Measurements from ENCODE around the gene HAND2.
A peak's percentile ranks its signal among the peaks of the same experiment; 100 is the strongest.

HAND2 gene

DNA sequence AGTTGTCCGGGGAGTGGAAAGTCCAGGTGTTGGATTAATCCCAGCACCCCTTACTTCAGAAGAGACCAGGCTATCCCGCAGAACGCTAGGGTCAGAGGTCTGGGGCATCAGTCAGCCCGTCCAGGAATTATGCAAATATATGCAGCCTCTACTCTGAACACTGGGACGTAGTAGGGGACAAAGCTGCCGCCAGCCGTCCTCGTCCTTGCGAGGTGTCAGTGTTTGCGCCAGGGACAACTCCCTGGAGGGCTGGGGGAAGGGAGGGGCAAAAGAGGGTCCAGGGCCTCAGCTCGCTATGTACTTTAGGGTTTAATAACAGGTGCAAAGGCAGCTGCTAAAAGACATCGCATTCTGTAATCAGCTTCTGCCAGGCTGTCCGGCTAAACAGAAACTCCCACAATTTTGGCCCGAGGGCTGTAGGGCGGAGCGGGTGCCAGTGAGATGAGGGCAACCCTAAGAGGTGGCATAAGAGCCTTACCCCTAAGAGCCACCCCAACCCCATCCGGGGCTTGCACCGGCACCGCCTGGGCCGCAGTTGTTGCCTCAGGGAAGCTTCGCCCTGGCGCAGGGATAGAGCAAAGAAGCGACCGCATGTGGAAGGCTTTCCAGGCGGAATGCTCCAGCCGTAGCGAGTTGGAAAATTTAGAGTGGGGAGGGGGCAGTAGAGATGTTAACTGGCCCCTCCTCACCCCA lies 8.4 kb downstream of the HAND2 start:
- no peak for DNase-seq (ENCODE audit: low spot score)

DNA sequence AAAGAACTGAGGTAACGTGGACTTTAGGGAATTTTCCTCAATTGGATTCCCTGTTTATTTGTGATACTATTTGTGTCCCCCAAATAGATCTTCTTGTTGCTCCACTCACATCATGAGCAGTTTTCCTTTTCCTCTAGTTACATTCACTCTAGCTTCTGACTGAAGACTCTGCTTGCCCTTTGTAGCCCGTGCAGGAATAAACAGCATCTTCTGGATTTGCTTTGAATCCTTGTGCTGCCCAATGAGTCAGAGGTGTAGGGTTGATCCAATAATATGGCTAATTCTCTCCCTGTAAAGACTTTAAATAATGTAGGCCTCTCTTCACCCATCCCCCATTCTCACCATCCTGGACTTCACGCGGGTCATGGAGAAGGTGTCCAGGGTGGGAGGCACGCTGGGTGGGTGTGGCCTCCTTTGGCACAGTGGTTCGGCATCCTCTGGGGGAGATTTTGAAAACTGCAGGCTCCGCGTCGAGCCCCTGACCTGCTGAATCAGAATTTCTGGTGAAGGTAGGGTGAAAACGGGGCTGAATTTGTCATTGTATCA lies 9.0 kb downstream of the HAND2 start:
- no peak for DNase-seq (ENCODE audit: low spot score)

GRCh38 chr4:173519111-173520101 lies 10.6 kb downstream of the HAND2 start:
- no peak for DNase-seq (ENCODE audit: low spot score)

DNA sequence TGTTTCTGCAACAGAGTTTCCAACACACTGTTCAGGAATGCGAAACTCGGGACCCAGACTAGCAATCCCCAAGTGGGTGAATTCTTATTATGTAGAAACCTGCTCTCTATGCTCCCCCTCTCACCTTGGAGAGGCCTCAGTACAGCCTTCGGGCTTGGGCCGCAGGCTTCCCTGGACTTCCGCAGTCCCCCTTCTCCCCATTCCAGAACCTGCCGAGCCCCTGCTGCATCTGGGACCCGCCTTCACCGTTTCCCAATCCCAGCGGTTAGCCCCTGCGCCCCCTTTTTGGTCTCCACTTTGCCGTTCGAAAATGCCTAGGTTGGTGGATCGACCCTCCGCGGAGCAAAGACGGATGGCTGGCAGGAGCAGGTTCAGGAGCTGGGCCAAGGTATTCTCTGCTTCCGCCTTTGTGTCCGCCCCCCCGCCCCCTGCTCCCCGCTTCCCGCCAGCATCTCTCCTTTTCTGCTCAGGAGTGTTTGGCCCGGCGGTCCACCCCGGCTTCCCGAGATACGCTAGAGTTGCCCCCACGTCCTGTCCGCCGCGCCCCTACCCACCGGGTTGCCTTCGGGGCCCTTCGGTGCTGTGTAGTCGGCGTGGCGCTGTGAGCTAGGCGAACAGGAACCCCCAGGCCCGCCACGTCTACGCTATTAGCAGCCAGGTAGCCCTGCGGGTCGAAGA lies 11.5 kb downstream of the HAND2 start:
- no peak for DNase-seq (ENCODE audit: low spot score)

DNA sequence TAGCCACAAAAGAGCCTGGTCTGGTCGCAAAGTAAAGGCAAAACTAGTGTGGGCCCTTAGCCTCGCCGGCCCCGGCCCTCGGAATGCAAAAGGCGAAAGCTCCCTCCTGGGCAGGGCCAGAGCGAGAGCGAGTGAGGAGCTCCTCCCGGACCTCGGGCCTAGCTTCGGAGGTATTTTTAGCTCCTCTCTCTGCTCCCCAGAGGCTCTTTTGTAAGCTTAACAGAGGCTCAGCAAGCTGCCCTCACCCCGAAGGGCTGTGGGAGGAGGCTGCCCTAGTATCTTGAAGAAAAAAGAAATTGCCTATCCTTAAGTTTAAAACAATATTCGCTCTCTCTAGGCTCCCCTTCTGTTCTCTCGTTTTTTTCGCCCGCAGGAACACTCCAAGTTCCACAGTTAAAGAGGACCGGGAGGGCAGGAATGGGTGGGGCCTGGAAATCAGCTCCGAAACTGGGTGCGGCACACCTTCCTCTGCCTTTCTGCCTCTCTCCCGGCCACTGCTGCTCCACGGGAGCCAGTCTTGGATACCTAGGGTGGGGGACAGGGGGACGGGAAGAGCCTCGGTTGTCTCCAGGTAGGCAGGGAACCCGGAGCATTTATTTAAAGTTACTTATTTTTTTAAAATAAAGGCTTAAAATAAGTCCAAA lies 12.1 kb downstream of the HAND2 start:
- DNase-seq (ENCODE audit: low spot score) = no peak

DNA sequence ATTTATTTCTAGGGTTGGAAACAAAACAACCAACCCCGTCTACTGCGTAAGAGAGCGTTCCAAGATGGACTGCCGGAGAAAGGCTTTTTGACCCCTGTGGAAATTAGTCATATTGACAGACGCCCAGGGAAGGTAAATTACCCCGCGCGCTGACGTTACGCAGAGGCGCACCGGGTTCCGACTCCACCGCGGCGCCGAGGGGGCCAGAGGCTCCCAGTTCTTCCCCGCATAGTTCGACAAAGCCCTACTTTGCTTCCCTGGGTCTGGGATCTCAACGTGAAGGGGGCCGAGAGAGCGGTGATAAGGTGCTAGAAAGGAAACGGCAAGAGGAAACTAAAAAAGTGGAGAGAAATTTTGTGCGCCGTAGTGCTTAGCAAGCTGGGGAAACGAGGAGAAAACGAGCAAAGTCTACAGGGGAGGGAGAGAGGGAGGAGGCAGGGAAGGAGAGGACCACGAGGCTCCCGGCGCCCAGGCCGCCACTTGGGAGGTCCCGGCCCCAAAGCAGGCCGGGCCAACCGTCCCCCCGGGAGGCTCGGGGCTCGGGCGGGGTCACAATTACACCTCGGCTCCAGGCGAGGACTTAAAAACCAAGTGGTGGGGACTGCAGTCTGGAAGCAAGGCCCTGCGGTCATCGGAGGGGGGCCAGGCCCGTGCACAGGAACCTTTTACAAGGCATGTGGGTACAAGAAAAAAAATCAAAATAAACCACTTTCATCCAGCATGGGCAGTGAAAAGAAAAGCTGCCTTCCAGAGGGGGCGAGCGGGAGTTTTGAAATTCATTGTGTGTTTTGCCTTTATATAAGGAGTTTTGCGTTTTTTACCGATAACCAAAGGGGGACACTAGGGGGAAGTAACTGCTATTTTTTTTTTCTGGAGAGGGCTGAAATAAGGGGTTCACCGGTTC lies 13.2 kb downstream of the HAND2 start:
- DNase-seq (ENCODE audit: low spot score) = no peak

- DNase-seq (ENCODE audit: low spot score) = no peak
Observed at GRCh38 chr4:173515458-173515857, 14.6 kb downstream of the HAND2 start.

DNA sequence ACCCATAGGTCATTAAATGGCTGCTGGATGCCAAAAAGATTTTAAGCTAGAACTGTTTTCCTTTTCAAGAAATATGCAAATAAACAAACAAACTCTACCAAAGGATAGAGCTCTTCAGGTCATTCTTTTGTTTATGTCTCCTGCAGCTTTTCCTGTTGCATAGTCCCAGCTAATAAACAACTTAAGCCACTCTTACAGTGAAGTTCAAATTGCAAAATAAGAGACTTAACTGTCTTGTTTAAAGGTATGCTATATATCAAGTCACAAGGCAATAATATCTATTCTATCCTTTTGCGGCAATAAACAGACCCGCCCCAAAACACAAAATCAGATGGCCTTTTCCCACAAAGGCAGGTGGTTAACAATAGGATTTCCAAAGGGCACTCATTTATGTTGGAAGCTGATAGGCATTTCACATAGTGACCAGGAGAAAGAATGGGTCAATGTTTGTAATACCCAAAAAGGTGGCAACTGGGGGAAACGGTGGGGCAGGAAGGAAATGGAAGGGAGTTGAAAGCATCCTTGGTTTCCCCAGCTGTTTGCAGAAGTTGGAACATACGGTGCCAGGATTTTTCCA lies 15.3 kb downstream of the HAND2 start:
- no peak for DNase-seq (ENCODE audit: low spot score)

DNA sequence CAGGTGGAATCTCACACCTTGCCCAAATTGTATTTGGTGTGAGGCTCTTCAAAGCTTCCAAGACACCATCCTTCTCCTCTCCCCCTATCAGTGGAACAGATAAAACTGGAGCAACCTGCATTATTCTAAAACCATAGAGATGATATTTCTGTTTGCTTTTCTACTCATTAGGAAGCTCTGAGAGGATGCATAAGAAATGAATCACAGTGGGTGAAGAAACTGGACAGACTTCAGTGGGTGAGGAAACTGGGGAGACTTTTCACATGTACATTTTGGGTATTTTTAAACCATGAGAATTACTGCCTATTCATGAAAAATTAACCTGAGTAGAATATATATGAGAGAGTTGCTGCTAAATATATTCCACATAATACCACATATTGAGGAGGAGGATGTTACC lies 16.4 kb downstream of the HAND2 start:
- DNase-seq (ENCODE audit: low spot score) = no peak

DNA sequence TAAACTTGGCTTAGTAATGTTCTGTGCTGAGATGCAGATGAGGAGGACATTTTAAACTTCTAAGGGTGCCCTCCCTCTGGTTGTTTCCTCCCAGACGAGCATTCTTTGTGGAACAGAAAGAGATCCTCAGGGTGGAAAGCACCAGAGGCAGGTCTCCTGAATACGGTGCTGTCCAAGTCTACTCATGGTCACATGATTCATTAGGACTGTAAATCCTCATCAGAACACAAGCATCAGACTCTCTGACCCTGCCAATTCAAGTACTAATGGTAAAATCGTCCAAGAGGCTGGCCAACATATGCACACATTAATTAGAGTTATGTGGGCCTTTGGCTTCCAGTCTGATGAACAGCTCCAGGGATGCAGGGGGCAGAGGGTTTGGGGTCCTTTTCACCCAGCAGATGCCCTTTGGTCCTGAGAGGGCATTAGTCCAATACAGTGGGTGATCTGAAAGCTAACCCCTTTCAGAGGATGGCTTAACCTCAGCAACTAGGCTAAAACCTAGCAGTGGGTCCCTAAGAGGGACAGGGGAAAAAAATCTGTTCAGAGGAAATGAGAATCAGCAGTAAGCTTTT lies 18.2 kb downstream of the HAND2 start:
- no peak for DNase-seq (ENCODE audit: low spot score)

DNA sequence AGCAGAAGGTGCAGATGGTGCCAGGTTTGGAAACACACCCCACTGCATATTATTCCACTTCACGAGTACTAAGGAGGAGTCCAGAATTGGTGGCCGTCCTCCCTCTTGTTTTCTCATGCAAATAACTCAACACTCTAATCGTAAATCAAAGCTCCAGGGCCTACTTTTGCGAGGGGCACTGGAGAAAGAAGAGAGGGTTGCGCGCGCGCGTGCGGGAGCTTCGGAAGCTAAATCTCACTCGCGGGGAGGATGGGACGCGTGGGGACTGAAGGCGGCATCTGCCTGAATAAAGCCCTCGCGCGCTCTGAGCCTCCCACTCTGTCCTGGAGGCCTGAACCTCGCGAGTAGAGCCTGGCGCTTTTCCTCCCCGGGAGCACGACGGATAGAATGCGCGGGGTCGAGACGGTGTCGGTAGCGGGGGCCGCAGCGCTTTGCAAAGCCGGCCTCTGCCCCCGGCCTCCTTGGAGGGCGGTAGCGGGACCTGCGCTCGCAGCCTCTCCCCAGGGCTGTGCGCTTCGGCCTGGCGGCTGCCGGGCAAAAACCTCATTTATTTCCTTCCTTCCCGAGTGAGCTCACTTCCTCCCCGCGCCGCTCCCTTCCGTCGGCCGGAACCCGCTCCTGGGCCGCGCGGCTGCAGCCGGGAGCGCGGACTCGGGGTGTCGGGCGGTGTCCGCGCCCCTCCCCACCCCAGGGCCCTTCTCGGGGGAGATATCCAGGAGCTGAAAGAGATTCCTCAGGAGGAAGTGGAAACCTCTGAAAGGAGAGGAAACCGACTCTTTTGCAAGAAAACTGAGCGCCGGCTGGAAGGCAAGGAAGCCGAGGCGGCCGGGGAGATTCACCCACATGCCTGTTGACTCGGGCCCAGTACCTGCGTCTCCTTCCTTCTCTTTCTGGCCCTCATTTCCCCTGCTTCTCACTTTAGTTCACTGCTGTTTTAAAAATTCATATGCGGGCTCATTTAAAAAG lies 20.7 kb downstream of the HAND2 start:
- no peak for DNase-seq (ENCODE audit: low spot score)

DNA sequence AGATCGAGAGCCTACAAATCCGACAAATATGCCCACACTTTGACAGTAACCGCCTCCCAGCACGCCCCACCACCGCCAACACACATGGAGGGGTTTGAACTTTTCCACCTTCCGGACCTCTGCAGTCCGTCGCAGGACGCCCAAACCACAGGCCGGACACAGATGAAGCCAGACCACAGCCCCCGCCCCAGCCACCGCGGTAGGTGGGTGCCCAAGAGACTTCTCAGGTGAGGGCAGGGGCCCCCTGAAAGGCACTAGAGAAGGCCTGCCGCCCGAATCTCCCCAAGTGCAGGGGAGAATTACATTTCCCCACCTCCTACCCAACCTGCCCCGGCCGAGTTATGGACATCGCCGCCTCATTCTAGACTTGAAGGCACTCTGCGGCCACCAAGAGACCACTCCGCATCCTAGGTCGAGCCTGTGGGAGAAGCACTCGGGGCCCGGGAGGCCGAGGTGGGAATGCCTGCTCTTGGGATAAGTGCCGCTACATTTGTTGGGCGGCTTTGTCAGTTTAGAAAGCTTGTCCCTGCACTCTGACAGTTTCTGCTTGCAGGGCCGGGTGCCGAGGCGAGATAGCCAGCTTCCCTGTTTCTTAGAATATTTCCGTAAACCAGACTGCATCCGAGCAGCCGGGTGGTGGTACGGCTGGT lies 21.5 kb downstream of the HAND2 start:
- no peak for DNase-seq (ENCODE audit: low spot score)

DNA sequence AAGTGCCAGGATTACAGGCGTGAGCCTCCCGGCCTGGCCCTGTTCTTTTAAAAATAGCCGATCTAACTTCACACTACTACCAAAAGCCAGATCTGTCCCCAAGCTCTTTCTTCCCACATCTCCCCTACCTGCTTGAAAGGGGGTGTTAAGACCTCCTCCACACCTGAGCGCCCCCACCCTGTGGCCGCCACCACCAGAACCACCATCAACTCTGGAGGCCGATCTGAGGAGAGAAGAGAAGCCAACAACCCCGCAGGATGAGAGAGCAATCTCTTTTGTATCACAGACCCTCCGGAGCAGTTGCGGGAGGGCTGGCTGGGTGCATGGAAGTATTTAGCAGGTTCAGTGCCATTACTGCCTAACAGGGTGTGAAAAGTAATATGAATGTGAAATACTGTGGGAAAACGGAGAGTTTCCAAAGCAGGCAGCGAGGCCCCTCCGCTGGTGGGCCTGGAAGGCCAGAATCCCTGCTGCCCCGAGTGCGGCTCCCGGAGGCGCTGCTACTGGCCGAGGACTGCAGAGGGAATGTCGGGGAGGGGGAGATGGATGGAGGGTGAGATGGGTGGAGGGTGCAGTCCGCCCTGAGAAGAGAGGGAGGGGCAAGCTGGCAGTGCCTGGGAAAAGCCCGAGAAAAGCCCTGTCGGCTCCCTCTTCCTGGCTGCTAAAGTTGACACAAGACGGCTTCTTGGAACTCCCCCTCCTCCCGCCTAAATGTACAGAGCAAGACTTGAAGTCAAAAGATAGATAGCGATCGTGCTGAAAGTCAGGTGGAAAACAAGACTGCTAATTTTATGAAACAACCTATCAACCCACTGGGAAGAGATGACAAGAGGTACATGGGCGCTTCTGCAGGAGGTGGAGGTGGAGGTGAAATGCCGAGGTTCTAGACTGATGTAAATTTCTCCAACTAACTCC lies 22.3 kb downstream of the HAND2 start:
- DNase-seq (ENCODE audit: low spot score) = no peak

GRCh38 chr4:173506597-173507211 lies 23.3 kb downstream of the HAND2 start:
- DNase-seq (ENCODE audit: low spot score) = no peak

DNA sequence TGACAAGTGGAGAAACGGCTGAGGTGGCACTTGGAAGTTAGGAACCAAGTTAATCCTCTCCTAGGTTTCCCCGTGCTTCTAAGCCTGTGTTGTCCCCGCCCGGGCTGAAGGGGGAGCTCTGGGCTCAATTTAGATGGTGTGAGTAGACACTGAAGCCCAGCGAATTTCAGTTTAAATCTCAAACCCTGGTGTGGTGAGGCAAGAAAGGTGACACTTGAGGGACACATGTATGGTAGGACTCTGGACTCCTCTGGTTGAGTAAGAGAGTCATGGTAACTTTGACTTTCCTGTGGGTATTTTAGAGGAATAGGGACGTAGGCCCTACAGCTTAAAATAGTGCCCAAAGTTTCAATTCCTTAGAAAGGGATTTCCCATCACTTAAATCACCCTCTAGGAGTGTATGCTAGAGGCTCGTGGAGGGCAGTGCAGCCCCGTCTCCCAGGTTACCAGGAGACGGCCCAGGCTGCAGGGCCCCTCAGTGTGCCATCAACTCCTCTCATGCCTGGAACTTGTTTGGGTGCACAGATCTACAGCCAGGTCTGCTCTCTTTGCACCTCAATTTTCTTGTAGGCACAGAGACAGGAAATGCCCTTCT lies 24.0 kb downstream of the HAND2 start:
- peak; percentile 16 for DNase-seq (ENCODE audit: low spot score)

GRCh38 chr4:173504181-173504503 lies 25.9 kb downstream of the HAND2 start:
- no peak for DNase-seq (ENCODE audit: low spot score)

Measured in putamen (tissue), 1 donor.